ENCODE data around the gene CARD10. TPM values are rescaled to one million over a fixed set of nuclear protein-coding genes. Genes with fewer than 3 reads are reported as not detected.

Gene CARD10
- total and polyA plus RNA-seq, 2 of the 13 experiments (the other 11 are each of a cell fraction or from before 2014, with no cell fraction given) = 35.2 to 55.8 TPM

GRCh38 chr22:37501610-37502341 lies 17.4 kb downstream of the CARD10 start (continued):
- TF ChIP-seq ARNTL (CRISPR knock-in tag; IDR thresholded peaks at IDR 0.05) (peak; percentile 96), NCOA2 (CRISPR knock-in tag; IDR thresholded peaks at IDR 0.05) (peak; percentile 97), ZNF772 (CRISPR knock-in tag; IDR thresholded peaks at IDR 0.05) (peak; percentile 90), ZNF784 (CRISPR knock-in tag; IDR thresholded peaks at IDR 0.05; ENCODE audit: borderline replicate concordance) (peak; percentile 90), ZNF253 (CRISPR knock-in tag; IDR thresholded peaks at IDR 0.05; ENCODE audit: borderline replicate concordance) (no peak), MAF1 (CRISPR knock-in tag; IDR thresholded peaks at IDR 0.05; ENCODE audit: borderline replicate concordance) (no peak), ARID5B (CRISPR knock-in tag; IDR thresholded peaks at IDR 0.05) (peak; percentile 92), ZSCAN29 (CRISPR knock-in tag; conservative IDR thresholded peaks at IDR 0.05) (peak; percentile 95), ZNF546 (CRISPR knock-in tag; conservative IDR thresholded peaks at IDR 0.05) (peak; percentile 96), AHDC1 (CRISPR knock-in tag; IDR thresholded peaks at IDR 0.05; ENCODE audit: borderline replicate concordance) (peak; percentile 91), MYPOP (CRISPR knock-in tag; IDR thresholded peaks at IDR 0.05) (peak; percentile 93; the same call in 1 of the 2 replicates), ZNF598 (CRISPR knock-in tag; IDR thresholded peaks at IDR 0.05; ENCODE audit: borderline replicate concordance) (peak; percentile 60; the same call in 1 of the 2 replicates), SMAD9 (CRISPR knock-in tag; IDR thresholded peaks at IDR 0.05) (peak; percentile 85; the same call in 1 of the 2 replicates), KLF13 (CRISPR knock-in tag; IDR thresholded peaks at IDR 0.05) (no peak), BORCS8-MEF2B (CRISPR knock-in tag; IDR thresholded peaks at IDR 0.05) (peak; percentile 92), MLX (CRISPR knock-in tag; IDR thresholded peaks at IDR 0.05) (peak; percentile 99), SATB2 (CRISPR knock-in tag; IDR thresholded peaks at IDR 0.05) (peak; percentile 81; the same call in 1 of the 2 replicates)

Measured in HepG2 (cell line).